HepG2 (cell line): ENCODE results near the gene TBL2. TPM values are rescaled to one million over a fixed set of nuclear protein-coding genes. Genes with fewer than 3 reads are reported as not detected.
A peak's percentile ranks its signal among the peaks of the same experiment; 100 is the strongest.

ENCODE experiments used
- ARNT ChIP-seq: fragments of 450-650 bp; IDR thresholded peaks from 2 replicates; pipeline ENCODE4 v1.6.1; 2017
- CBX2 ChIP-seq, 2 experiments: fragments of 200-600 bp in 1 of 2; sonication (generic); formaldehyde crosslinking in 1 of 2; IDR thresholded peaks; 2 replicates each; pipeline versions ENCODE4 v1.7.0 to v1.8.1; 2018 to 2022; ENCODE audit warnings: low read depth in 2 of 2, low read length in 1 of 2, mild to moderate bottlenecking in 1 of 2, missing genetic modification reagents in 1 of 2
- CBX5 ChIP-seq: sonication (generic); formaldehyde crosslinking; IDR thresholded peaks from 2 replicates; pipeline ENCODE4 v1.4.0; 2020; ENCODE audit warnings: missing genetic modification reagents, borderline replicate concordance
- HMG20B ChIP-seq: conservative IDR thresholded peaks from 2 replicates; pipeline ENCODE4 v1.6.1; 2016; ENCODE audit warnings: missing genetic modification reagents, missing compliant biosample characterization
- PHF5A ChIP-seq: IDR thresholded peaks from one replicate; pipeline ENCODE4 v1.6.1; 2018; ENCODE audit warnings: low read depth, missing genetic modification reagents; ENCODE audit not compliant: unreplicated experiment
- RBM39 ChIP-seq: fragments of 200-400 bp; formaldehyde crosslinking; IDR thresholded peaks from one replicate; pipeline ENCODE4 v1.6.1; 2018; ENCODE audit warnings: antibody characterized with exemption, mild to moderate bottlenecking, low read depth, low read length; ENCODE audit not compliant: poor library complexity, severe bottlenecking
- TCF7 ChIP-seq: sonication (generic); IDR thresholded peaks from 2 replicates; pipeline ENCODE4 v1.6.1; 2016; ENCODE audit warnings: antibody characterized with exemption, low read depth
- ZIK1 ChIP-seq: sonication (generic); formaldehyde crosslinking; IDR thresholded peaks from 2 replicates; pipeline ENCODE4 v1.5.0; 2020; ENCODE audit warnings: mild to moderate bottlenecking, low read depth, missing genetic modification reagents, borderline replicate concordance
- ZNF12 ChIP-seq: sonication (generic); formaldehyde crosslinking; IDR thresholded peaks from 2 replicates; pipeline ENCODE4 v1.5.0; 2020; ENCODE audit warnings: missing genetic modification reagents
- ZNF883 ChIP-seq: sonication (generic); formaldehyde crosslinking; IDR thresholded peaks from 2 replicates; pipeline ENCODE4 v1.5.1; 2020; ENCODE audit warnings: mild to moderate bottlenecking, missing genetic modification reagents; ENCODE audit errors: not compliant biosample characterization
- polyA plus RNA-seq, 8 experiments: library from polyadenylated mRNA; depleted of rRNA in 3 of 8; stranded (reverse) in 7 of 8; unstranded in 1 of 8; fragments of >200 nt; fragmentation: Illumina TruSeq in 4 of 8; extraction: Trizol in 4 of 8; gene quantifications; 2 replicates each; pipeline versions ENCODE4 v1.2.1 to v1.2.3, GENCODE V29; 2011 to 2016; ENCODE audit warnings: low read depth in 4 of 8, missing spikeins in 1 of 8, mixed read lengths in 1 of 8; ENCODE audit not compliant: insufficient read depth in 1 of 8
- total RNA-seq, 5 experiments: library from RNA; depleted of rRNA; stranded (reverse); fragments of >200 nt; fragmentation: Illumina TruSeq; extraction: Trizol; gene quantifications; 2 replicates each; pipeline ENCODE4 v1.2.3, GENCODE V29; 2016; ENCODE audit warnings: low read depth in 1 of 5
- TF ChIP-seq, protein P1 (sequence below): sonication (generic); formaldehyde crosslinking; IDR thresholded peaks from 2 replicates; pipeline ENCODE4 v1.4.0; 2020; ENCODE audit warnings: missing genetic modification reagents, borderline replicate concordance
- TF ChIP-seq, protein P2 (sequence below): sonication (generic); formaldehyde crosslinking; IDR thresholded peaks from 2 replicates; pipeline ENCODE4 v1.5.1; 2020; ENCODE audit warnings: mild to moderate bottlenecking, moderate library complexity, missing genetic modification reagents
- TF ChIP-seq, protein P3 (sequence below): sonication (generic); formaldehyde crosslinking; IDR thresholded peaks from 2 replicates; pipeline ENCODE4 v1.4.0; 2020; ENCODE audit warnings: missing genetic modification reagents
- TF ChIP-seq, protein P4 (sequence below): IDR thresholded peaks from 2 replicates; pipeline ENCODE4 v1.6.1; 2016; ENCODE audit warnings: control low read depth
- TF ChIP-seq, protein P5 (sequence below): sonication (generic); formaldehyde crosslinking; IDR thresholded peaks from 2 replicates; pipeline ENCODE4 v1.4.0; 2020; ENCODE audit warnings: missing genetic modification reagents
- TF ChIP-seq, protein P6 (sequence below): IDR thresholded peaks from 2 replicates; pipeline ENCODE4 v1.6.1; 2016

The TBL2 gene
- total and polyA plus RNA-seq, 2 of the 13 experiments (the other 11 are each of a cell fraction or from before 2014, with no cell fraction given), result 43.4 to 47.2 TPM

DNA sequence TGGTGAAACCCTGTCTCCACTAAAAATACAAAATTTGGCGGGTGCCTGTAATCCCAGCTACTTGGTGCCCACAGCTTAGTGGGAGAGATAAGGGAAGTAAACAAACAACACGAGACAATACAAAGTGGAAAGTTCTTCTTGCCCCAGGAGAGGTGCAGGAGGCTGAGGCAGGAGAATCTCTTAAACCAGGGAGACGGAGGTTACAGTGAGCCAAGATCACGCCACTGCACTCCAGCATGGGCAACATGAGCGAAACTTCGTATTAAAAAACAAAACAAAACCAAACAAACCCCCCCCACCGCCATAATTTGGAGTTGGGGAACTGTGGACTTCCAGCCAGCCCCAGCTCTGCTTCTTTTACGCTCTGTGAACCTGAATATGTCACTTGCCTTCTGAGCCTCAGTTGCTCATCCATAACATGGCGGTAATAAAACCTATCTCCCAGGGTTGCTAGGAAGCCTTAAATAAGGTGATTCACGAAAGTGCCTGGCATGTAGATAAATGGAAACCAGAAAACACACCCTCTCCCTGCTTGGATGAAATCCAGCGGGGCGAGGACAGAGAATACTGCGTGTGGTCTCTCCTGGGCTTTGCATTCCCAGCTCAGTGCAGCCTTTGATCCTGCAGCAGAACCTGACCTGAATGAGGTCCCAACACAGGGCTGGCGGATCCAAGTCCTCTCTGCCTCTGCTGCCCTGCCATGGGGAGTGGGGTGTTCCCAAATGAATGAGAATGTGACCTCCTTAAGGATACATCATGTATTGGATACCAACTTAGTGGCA, 35.8 kb upstream of the TBL2 start (continued):
- TF ChIP-seq, protein P1, sequence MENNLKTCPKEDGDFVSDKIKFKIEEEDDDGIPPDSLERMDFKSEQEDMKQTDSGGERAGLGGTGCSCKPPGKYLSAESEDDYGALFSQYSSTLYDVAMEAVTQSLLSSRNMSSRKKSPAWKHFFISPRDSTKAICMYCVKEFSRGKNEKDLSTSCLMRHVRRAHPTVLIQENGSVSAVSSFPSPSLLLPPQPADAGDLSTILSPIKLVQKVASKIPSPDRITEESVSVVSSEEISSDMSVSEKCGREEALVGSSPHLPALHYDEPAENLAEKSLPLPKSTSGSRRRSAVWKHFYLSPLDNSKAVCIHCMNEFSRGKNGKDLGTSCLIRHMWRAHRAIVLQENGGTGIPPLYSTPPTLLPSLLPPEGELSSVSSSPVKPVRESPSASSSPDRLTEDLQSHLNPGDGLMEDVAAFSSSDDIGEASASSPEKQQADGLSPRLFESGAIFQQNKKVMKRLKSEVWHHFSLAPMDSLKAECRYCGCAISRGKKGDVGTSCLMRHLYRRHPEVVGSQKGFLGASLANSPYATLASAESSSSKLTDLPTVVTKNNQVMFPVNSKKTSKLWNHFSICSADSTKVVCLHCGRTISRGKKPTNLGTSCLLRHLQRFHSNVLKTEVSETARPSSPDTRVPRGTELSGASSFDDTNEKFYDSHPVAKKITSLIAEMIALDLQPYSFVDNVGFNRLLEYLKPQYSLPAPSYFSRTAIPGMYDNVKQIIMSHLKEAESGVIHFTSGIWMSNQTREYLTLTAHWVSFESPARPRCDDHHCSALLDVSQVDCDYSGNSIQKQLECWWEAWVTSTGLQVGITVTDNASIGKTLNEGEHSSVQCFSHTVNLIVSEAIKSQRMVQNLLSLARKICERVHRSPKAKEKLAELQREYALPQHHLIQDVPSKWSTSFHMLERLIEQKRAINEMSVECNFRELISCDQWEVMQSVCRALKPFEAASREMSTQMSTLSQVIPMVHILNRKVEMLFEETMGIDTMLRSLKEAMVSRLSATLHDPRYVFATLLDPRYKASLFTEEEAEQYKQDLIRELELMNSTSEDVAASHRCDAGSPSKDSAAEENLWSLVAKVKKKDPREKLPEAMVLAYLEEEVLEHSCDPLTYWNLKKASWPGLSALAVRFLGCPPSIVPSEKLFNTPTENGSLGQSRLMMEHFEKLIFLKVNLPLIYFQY (CRISPR knock-in tag), result no peak
- TF ChIP-seq ZNF883, result no peak
- no peak for TF ChIP-seq CBX2 (IDR thresholded peaks at IDR 0.05; ENCODE audit: low read depth, low read length)
- TF ChIP-seq CBX2 (CRISPR knock-in tag; IDR thresholded peaks at IDR 0.05; ENCODE audit: low read depth), result no peak
- no peak for TF ChIP-seq ARNT
- TF ChIP-seq ZNF12, result peak; percentile 88
- TF ChIP-seq ZIK1, result no peak
- TF ChIP-seq, protein P2, sequence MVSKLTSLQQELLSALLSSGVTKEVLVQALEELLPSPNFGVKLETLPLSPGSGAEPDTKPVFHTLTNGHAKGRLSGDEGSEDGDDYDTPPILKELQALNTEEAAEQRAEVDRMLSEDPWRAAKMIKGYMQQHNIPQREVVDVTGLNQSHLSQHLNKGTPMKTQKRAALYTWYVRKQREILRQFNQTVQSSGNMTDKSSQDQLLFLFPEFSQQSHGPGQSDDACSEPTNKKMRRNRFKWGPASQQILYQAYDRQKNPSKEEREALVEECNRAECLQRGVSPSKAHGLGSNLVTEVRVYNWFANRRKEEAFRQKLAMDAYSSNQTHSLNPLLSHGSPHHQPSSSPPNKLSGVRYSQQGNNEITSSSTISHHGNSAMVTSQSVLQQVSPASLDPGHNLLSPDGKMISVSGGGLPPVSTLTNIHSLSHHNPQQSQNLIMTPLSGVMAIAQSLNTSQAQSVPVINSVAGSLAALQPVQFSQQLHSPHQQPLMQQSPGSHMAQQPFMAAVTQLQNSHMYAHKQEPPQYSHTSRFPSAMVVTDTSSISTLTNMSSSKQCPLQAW, result no peak
- 0 out of 2 replicates have a peak, but pooled peaks have one; percentile 3 for TF ChIP-seq CBX5
- TF ChIP-seq, protein P3, sequence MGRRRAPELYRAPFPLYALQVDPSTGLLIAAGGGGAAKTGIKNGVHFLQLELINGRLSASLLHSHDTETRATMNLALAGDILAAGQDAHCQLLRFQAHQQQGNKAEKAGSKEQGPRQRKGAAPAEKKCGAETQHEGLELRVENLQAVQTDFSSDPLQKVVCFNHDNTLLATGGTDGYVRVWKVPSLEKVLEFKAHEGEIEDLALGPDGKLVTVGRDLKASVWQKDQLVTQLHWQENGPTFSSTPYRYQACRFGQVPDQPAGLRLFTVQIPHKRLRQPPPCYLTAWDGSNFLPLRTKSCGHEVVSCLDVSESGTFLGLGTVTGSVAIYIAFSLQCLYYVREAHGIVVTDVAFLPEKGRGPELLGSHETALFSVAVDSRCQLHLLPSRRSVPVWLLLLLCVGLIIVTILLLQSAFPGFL (CRISPR knock-in tag), result no peak
- TF ChIP-seq, protein P4, sequence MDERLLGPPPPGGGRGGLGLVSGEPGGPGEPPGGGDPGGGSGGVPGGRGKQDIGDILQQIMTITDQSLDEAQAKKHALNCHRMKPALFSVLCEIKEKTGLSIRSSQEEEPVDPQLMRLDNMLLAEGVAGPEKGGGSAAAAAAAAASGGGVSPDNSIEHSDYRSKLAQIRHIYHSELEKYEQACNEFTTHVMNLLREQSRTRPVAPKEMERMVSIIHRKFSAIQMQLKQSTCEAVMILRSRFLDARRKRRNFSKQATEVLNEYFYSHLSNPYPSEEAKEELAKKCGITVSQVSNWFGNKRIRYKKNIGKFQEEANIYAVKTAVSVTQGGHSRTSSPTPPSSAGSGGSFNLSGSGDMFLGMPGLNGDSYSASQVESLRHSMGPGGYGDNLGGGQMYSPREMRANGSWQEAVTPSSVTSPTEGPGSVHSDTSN (CRISPR knock-in tag), result no peak
- peak; percentile 54; the same call in 1 of the 2 replicates for TF ChIP-seq TCF7
- no peak for TF ChIP-seq PHF5A (CRISPR knock-in tag)
- TF ChIP-seq, protein P5, sequence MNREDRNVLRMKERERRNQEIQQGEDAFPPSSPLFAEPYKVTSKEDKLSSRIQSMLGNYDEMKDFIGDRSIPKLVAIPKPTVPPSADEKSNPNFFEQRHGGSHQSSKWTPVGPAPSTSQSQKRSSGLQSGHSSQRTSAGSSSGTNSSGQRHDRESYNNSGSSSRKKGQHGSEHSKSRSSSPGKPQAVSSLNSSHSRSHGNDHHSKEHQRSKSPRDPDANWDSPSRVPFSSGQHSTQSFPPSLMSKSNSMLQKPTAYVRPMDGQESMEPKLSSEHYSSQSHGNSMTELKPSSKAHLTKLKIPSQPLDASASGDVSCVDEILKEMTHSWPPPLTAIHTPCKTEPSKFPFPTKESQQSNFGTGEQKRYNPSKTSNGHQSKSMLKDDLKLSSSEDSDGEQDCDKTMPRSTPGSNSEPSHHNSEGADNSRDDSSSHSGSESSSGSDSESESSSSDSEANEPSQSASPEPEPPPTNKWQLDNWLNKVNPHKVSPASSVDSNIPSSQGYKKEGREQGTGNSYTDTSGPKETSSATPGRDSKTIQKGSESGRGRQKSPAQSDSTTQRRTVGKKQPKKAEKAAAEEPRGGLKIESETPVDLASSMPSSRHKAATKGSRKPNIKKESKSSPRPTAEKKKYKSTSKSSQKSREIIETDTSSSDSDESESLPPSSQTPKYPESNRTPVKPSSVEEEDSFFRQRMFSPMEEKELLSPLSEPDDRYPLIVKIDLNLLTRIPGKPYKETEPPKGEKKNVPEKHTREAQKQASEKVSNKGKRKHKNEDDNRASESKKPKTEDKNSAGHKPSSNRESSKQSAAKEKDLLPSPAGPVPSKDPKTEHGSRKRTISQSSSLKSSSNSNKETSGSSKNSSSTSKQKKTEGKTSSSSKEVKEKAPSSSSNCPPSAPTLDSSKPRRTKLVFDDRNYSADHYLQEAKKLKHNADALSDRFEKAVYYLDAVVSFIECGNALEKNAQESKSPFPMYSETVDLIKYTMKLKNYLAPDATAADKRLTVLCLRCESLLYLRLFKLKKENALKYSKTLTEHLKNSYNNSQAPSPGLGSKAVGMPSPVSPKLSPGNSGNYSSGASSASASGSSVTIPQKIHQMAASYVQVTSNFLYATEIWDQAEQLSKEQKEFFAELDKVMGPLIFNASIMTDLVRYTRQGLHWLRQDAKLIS (CRISPR knock-in tag), result no peak
- TF ChIP-seq, protein P6, sequence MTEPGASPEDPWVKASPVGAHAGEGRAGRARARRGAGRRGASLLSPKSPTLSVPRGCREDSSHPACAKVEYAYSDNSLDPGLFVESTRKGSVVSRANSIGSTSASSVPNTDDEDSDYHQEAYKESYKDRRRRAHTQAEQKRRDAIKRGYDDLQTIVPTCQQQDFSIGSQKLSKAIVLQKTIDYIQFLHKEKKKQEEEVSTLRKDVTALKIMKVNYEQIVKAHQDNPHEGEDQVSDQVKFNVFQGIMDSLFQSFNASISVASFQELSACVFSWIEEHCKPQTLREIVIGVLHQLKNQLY (CRISPR knock-in tag), result no peak
- no peak for TF ChIP-seq RBM39
- no peak for TF ChIP-seq HMG20B
